Upper lobe of right lung (tissue), 1 donor: ENCODE results near the gene ESPN. TPM values are rescaled to one million over a fixed set of nuclear protein-coding genes. Genes with fewer than 3 reads are reported as not detected.

Experiments used
- ATAC-seq: fragments of 200-7000 bp; cut with Tn5 transposase; one replicate; pipeline ENCODE4 v1.9.1; 2020; ENCODE audit warnings: mild to moderate bottlenecking, moderate library complexity
- DNase-seq: peaks from one replicate; pipeline ENCODE4 v3.0.0-alpha.2; 2020
- H3K27ac ChIP-seq: fragments of 200-600 bp; one replicate; pipeline ENCODE4 v1.8.0; 2022
- H3K27me3 ChIP-seq: fragments of 200-600 bp; one replicate; pipeline ENCODE4 v1.8.0; 2022; ENCODE audit warnings: mild to moderate bottlenecking
- H3K36me3 ChIP-seq: fragments of 200-600 bp; one replicate; pipeline ENCODE4 v1.8.0; 2022
- H3K4me1 ChIP-seq: fragments of 200-600 bp; one replicate; pipeline ENCODE4 v1.8.0; 2022
- H3K4me3 ChIP-seq: fragments of 200-600 bp; one replicate; pipeline ENCODE4 v1.8.0; 2022; ENCODE audit warnings: mild to moderate bottlenecking
- H3K9me3 ChIP-seq: fragments of 200-600 bp; one replicate; pipeline ENCODE4 v1.8.0; 2022
- CTCF ChIP-seq: fragments of 200-600 bp; IDR thresholded peaks from one replicate; pipeline ENCODE4 v1.8.0; 2022; ENCODE audit warnings: antibody characterized with exemption
- intact Hi-C: fragments of 100-400 bp; cut with DNase I; formaldehyde crosslinking; loops from one replicate; pipeline ENCODE4 v1.11.0; 2022
- total RNA-seq: library from RNA; stranded (reverse); fragmentation: NEBNext Ultra II Directional; extraction: Animal tissue kit (Norgen Biotek cat#: 25700); gene quantifications from one replicate; pipeline ENCODE4 v1.2.1, GENCODE V29; 2021
- donor health status: DM: no; HTN: yes; CAD: no; lungs with severe emphysema.

ESPN gene
- total RNA-seq, 1 donor from 2014 or later, result 4.3 TPM

DNA sequence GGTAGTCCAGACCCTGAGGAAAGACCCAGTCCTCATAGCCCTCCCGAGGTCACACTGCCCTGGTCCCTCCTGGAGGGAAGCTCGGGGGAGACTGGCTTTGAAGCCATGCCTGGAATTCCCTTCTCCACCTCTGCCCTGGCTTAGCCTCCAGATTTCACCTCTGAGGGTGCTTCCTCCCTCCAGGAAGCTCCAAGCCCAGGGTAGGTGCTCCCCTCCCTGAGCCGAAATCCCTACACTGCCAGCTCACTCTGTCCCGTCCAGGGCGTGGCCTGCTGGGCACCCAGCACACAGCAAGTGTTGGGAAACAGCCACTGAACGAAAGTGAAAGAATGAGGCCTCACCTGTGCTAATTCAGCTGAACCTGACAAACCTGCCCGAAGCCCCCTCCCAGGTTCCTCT, 47.4 kb downstream of the ESPN start:
- DNase-seq (peak; percentile 87), ATAC-seq (peak; percentile 81)
- no peak overlapping the region for H3K4me3 ChIP-seq
- H3K4me1 ChIP-seq, result no peaks in the 10 kb centered on the region
- no peak for TF ChIP-seq CTCF
- intact Hi-C loops, result no loop called here
- peak overlapping the region; percentile 47 for H3K27ac ChIP-seq
- H3K9me3 ChIP-seq, result no peaks in the 10 kb centered on the region
- no peaks in the 10 kb centered on the region for H3K36me3 ChIP-seq
- H3K27me3 ChIP-seq, result no peaks in the 10 kb centered on the region

GRCh38 chr1:6472391-6472790, 47.8 kb downstream of the ESPN start:
- no peaks in the 10 kb centered on the region for H3K36me3 ChIP-seq
- H3K27ac ChIP-seq, result peak overlapping the region; percentile 47
- no peaks in the 10 kb centered on the region for H3K9me3 ChIP-seq
- no peaks in the 10 kb centered on the region for H3K4me1 ChIP-seq
- intact Hi-C loops, result no loop called here
- peak; percentile 3 for ATAC-seq
- no peak for DNase-seq
- TF ChIP-seq CTCF, result peak; percentile 14
- no peaks in the 10 kb centered on the region for H3K27me3 ChIP-seq
- H3K4me3 ChIP-seq, result no peak overlapping the region

DNA sequence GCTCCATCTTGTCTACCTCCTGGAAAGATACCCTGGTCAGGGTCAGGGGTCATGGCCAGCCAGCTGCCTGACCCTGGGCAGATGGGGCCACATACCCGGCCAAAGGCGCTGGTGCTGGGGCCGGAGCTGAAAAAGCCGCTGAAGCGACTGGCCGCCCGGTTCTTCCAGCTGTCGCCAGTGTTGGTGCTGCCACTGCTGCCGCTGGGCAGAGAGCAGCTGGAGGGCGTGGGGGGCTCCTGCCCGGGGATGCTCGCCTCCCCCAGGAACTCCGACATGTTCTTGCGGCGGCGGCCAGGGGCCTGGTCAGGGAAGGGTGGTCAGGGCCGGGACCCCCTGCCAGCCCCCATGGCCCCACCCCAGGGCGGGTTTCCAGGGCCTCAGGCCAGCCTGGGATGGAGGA, 48.6 kb downstream of the ESPN start:
- Histone ChIP-seq H3K27me3 (no peaks in the 10 kb centered on the region), H3K27ac (no peak overlapping the region), H3K9me3 (no peaks in the 10 kb centered on the region), H3K4me3 (no peak overlapping the region), H3K36me3 (no peaks in the 10 kb centered on the region), H3K4me1 (no peaks in the 10 kb centered on the region)
- DNase-seq, result no peak
- no peak for TF ChIP-seq CTCF
- intact Hi-C loops, result no loop called here
- ATAC-seq, result no peak

GRCh38 chr1:6473974-6474814, 49.6 kb downstream of the ESPN start:
- intact Hi-C loops, result no loop called here
- Histone ChIP-seq H3K27me3 (no peaks in the 10 kb centered on the region), H3K9me3 (no peaks in the 10 kb centered on the region), H3K4me1 (no peaks in the 10 kb centered on the region), H3K36me3 (no peaks in the 10 kb centered on the region), H3K27ac (no peak overlapping the region), H3K4me3 (no peak overlapping the region)
- no peak for ATAC-seq
- no peak for DNase-seq
- TF ChIP-seq CTCF, result no peak

GRCh38 chr1:6474815-6475282, 50.3 kb downstream of the ESPN start:
- H3K4me1 ChIP-seq, result no peaks in the 10 kb centered on the region
- no peak overlapping the region for H3K4me3 ChIP-seq
- no peaks in the 10 kb centered on the region for H3K27me3 ChIP-seq
- DNase-seq (no peak), ATAC-seq (no peak)
- no peak for TF ChIP-seq CTCF
- intact Hi-C loops, result no loop called here
- no peak overlapping the region for H3K27ac ChIP-seq
- H3K9me3 ChIP-seq, result no peaks in the 10 kb centered on the region
- no peaks in the 10 kb centered on the region for H3K36me3 ChIP-seq
